Keratinocyte (primary cell): ENCODE measurements around the gene PVRIG.
"Not testable (repeated sequence)": the region's sequence is repeated elsewhere in the genome, so short reads cannot be mapped to it uniquely, and the experiment has no call there.

Experiments
- EZH2 ChIP-seq: IDR thresholded peaks from one replicate; pipeline ENCODE4 v1.6.1; 2012; ENCODE audit warnings: inconsistent platforms, mild to moderate bottlenecking, low read length, moderate library complexity
- TF ChIP-seq, protein P1 (sequence below), 3 experiments: IDR thresholded peaks in 1 of 3; conservative IDR thresholded peaks in 1 of 3; optimal IDR thresholded peaks in 1 of 3; 2 replicates in 2 of 3; 3 replicates in 1 of 3; pipeline versions ENCODE3 to v1.5.1; 2011; ENCODE audit warnings: low read length in 3 of 3, mild to moderate bottlenecking in 3 of 3, moderate library complexity in 2 of 3, control low read depth in 1 of 3, inconsistent platforms in 1 of 3; ENCODE audit not compliant: insufficient read depth in 2 of 3; ENCODE audit errors: extremely low read depth in 1 of 3

DNA sequence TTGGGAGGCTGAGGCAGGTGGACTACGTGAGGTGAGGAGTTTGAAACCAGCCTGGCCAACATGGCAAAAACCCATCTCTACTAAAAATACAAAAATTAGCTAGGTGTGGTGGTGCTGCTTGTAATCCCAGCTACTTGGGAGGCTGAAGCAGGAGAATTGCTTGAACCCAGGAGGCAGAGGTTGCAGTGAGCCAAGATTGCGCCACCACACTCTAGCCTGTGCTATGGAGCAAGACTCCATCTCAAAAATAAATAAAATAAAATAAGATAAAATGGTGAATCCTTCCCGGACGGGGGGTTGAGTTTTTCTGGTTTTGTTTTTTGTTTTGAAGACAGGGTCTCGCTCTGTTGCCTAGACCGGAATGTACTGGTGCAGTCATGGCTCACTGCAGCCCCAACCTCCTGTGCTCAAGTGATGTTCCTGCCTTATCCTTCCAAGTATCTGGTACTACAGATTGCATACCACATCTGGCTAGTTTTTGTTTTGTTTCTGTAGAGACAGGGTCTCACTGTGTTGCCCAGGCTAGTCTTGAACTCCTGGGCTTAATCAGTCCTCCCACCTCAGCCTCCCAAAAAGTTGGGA, 27.4 kb upstream of the PVRIG start:
- TF ChIP-seq, protein P1, sequence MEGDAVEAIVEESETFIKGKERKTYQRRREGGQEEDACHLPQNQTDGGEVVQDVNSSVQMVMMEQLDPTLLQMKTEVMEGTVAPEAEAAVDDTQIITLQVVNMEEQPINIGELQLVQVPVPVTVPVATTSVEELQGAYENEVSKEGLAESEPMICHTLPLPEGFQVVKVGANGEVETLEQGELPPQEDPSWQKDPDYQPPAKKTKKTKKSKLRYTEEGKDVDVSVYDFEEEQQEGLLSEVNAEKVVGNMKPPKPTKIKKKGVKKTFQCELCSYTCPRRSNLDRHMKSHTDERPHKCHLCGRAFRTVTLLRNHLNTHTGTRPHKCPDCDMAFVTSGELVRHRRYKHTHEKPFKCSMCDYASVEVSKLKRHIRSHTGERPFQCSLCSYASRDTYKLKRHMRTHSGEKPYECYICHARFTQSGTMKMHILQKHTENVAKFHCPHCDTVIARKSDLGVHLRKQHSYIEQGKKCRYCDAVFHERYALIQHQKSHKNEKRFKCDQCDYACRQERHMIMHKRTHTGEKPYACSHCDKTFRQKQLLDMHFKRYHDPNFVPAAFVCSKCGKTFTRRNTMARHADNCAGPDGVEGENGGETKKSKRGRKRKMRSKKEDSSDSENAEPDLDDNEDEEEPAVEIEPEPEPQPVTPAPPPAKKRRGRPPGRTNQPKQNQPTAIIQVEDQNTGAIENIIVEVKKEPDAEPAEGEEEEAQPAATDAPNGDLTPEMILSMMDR (optimal IDR thresholded peaks at IDR 0.05 in 1 of 3, IDR thresholded peaks at IDR 0.05 in 1 of 3, conservative IDR thresholded peaks at IDR 0.05 in 1 of 3; ENCODE audit: extremely low read depth in 1 of 3, insufficient read depth in 2 of 3, low read length in 3 of 3), result not testable (repeated sequence)
- TF ChIP-seq EZH2, result not testable (repeated sequence)
